ENCODE results near the gene BCL11A.

Gene BCL11A

DNA sequence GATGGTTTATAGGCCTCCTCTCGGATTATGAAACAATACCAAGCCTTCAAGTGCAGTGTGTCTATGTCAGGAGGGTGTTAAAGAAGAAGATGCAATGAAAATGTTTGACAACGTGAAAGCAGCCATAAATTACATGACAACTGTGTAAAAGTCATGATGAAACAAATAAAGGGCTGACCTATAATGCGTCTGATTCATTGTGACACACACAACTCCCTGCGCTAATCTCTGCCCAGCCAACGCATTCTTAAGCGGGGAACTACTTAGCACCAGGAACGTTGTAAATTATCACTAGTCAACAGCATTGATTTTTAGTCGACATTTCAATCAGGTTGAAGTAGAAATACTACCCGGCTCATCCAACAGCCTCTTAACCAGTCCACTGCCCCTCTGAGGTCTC is 26.8 kb downstream of the BCL11A start:
- no peak overlapping the region for H2BK5ac ChIP-seq (ENCODE audit: low read depth, low read length, poor library complexity, severe bottlenecking)
- peaks cover 21% of the 10 kb centered on the region for H3K4me1 ChIP-seq (ENCODE audit: control insufficient read depth, insufficient read depth, low read depth, low read length)
- WGBS, result 87% methylated on average over 9 of the region's 9 CpGs
- H3K23ac ChIP-seq (ENCODE audit: low read length in 2 of 2), result no peak overlapping the region
- no peak overlapping the region for H2AFZ ChIP-seq (ENCODE audit: low read depth, low read length)
- H3K14ac ChIP-seq (ENCODE audit: low read length in 2 of 2), result no peak overlapping the region
- H3K9ac ChIP-seq (ENCODE audit: low read length), result no peak overlapping the region
- H3K36me3 ChIP-seq (ENCODE audit: control insufficient read depth in 1 of 2, insufficient read depth in 2 of 2, low read depth in 1 of 2, low read length in 2 of 2), result peaks cover 0 to 7% of the 10 kb centered on the region in 2 experiments
- no peaks in the 10 kb centered on the region for H3K9me3 ChIP-seq (ENCODE audit: control insufficient read depth, low read length)
- no peak overlapping the region for H3K18ac ChIP-seq (ENCODE audit: low read depth in 1 of 2, low read length in 2 of 2)
- H3K27ac ChIP-seq (ENCODE audit: low read length, poor library complexity, severe bottlenecking), result no peak overlapping the region
- no peak overlapping the region for H3K4me2 ChIP-seq (ENCODE audit: low read length, poor library complexity, severe bottlenecking)
- H3K4ac ChIP-seq (ENCODE audit: low read depth in 1 of 2, low read length in 2 of 2), result no peak overlapping the region
- no peak overlapping the region for H2BK15ac ChIP-seq (ENCODE audit: low read depth, poor library complexity, severe bottlenecking)
- no peak overlapping the region for H4K8ac ChIP-seq (ENCODE audit: low read length)
- no peak overlapping the region for H3K4me3 ChIP-seq (ENCODE audit: insufficient read depth in 1 of 2, low read depth in 1 of 2, low read length in 2 of 2)
- peaks cover 0 to 41% of the 10 kb centered on the region in 2 experiments for H3K27me3 ChIP-seq (ENCODE audit: control insufficient read depth in 1 of 2, insufficient read depth in 1 of 2, low read length in 2 of 2)
- H2BK120ac ChIP-seq (ENCODE audit: low read depth, low read length), result no peak overlapping the region
- H3K79me1 ChIP-seq (replicated peaks; ENCODE audit: low read length, poor library complexity, severe bottlenecking), result peaks cover 34% of the 10 kb centered on the region
- DNase-seq, result no peak
- no peak overlapping the region for H2BK12ac ChIP-seq (ENCODE audit: low read length in 2 of 2)
- H4K91ac ChIP-seq (ENCODE audit: low read length), result no peak overlapping the region
- H2AK5ac ChIP-seq (ENCODE audit: low read length, severe bottlenecking), result no peak overlapping the region

DNA sequence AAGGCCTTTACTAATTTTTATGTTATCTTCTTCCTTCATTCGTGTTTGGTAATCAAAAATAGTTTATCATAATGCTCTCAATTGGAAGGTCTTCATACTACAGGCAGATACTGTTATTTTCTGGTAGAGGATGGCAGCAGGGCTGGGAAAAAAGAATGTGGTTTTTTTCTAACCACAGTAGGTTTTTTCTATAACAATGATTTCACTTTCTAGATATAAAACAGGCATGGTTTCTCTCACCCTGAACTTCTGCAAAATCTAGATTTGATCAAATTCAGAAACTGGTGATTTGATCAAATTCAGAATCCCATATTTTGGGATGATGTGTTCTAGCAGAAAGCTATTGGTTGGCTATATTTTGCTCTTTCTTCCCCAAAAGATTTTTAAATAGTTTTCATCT is 27.6 kb downstream of the BCL11A start:
- Histone ChIP-seq H2BK5ac (ENCODE audit: low read depth, low read length, poor library complexity, severe bottlenecking) (no peak overlapping the region), H3K4me2 (ENCODE audit: low read length, poor library complexity, severe bottlenecking) (no peak overlapping the region), H2AFZ (ENCODE audit: low read depth, low read length) (no peak overlapping the region), H4K8ac (ENCODE audit: low read length) (no peak overlapping the region), H2BK12ac (ENCODE audit: low read length in 2 of 2) (no peak overlapping the region), H3K79me1 (replicated peaks; ENCODE audit: low read length, poor library complexity, severe bottlenecking) (peaks cover 37% of the 10 kb centered on the region), H2AK5ac (ENCODE audit: low read length, severe bottlenecking) (no peak overlapping the region), H3K4me3 (ENCODE audit: insufficient read depth in 1 of 2, low read depth in 1 of 2, low read length in 2 of 2) (no peak overlapping the region), H3K18ac (ENCODE audit: low read depth in 1 of 2, low read length in 2 of 2) (no peak overlapping the region), H3K4me1 (ENCODE audit: control insufficient read depth, insufficient read depth, low read depth, low read length) (peaks cover 19% of the 10 kb centered on the region), H4K91ac (ENCODE audit: low read length) (no peak overlapping the region), H3K27ac (ENCODE audit: low read length, poor library complexity, severe bottlenecking) (no peak overlapping the region), H3K4ac (ENCODE audit: low read depth in 1 of 2, low read length in 2 of 2) (no peak overlapping the region), H3K9me3 (ENCODE audit: control insufficient read depth, low read length) (no peaks in the 10 kb centered on the region), H3K23ac (ENCODE audit: low read length in 2 of 2) (no peak overlapping the region), H3K14ac (ENCODE audit: low read length in 2 of 2) (no peak overlapping the region), H3K9ac (ENCODE audit: low read length) (no peak overlapping the region), H2BK120ac (ENCODE audit: low read depth, low read length) (no peak overlapping the region), H2BK15ac (ENCODE audit: low read depth, poor library complexity, severe bottlenecking) (no peak overlapping the region), H3K27me3 (ENCODE audit: control insufficient read depth in 1 of 2, insufficient read depth in 1 of 2, low read length in 2 of 2) (peaks cover 0 to 36% of the 10 kb centered on the region in 2 experiments), H3K36me3 (ENCODE audit: control insufficient read depth in 1 of 2, insufficient read depth in 2 of 2, low read depth in 1 of 2, low read length in 2 of 2) (peaks cover 0 to 7% of the 10 kb centered on the region in 2 experiments)
- no CpG with 5 or more reads among the region's 1 CpG for WGBS
- DNase-seq, result no peak

- DNase-seq, result no peak
- Histone ChIP-seq H2BK15ac (ENCODE audit: low read depth, poor library complexity, severe bottlenecking) (no peak overlapping the region), H4K91ac (ENCODE audit: low read length) (no peak overlapping the region), H3K27ac (ENCODE audit: low read length, poor library complexity, severe bottlenecking) (no peak overlapping the region), H2BK5ac (ENCODE audit: low read depth, low read length, poor library complexity, severe bottlenecking) (no peak overlapping the region), H3K4me1 (ENCODE audit: control insufficient read depth, insufficient read depth, low read depth, low read length) (peaks cover 15% of the 10 kb centered on the region), H3K4ac (ENCODE audit: low read depth in 1 of 2, low read length in 2 of 2) (no peak overlapping the region), H2BK120ac (ENCODE audit: low read depth, low read length) (no peak overlapping the region), H3K4me3 (ENCODE audit: insufficient read depth in 1 of 2, low read depth in 1 of 2, low read length in 2 of 2) (no peak overlapping the region), H3K9me3 (ENCODE audit: control insufficient read depth, low read length) (no peaks in the 10 kb centered on the region), H2AFZ (ENCODE audit: low read depth, low read length) (no peak overlapping the region), H3K36me3 (ENCODE audit: control insufficient read depth in 1 of 2, insufficient read depth in 2 of 2, low read depth in 1 of 2, low read length in 2 of 2) (peaks cover 0 to 7% of the 10 kb centered on the region in 2 experiments), H3K18ac (ENCODE audit: low read depth in 1 of 2, low read length in 2 of 2) (no peak overlapping the region), H3K4me2 (ENCODE audit: low read length, poor library complexity, severe bottlenecking) (no peak overlapping the region), H2BK12ac (ENCODE audit: low read length in 2 of 2) (no peak overlapping the region), H3K23ac (ENCODE audit: low read length in 2 of 2) (no peak overlapping the region), H3K79me1 (replicated peaks; ENCODE audit: low read length, poor library complexity, severe bottlenecking) (peaks cover 40% of the 10 kb centered on the region), H3K27me3 (ENCODE audit: control insufficient read depth in 1 of 2, insufficient read depth in 1 of 2, low read length in 2 of 2) (peaks cover 0 to 26% of the 10 kb centered on the region in 2 experiments), H3K9ac (ENCODE audit: low read length) (no peak overlapping the region), H2AK5ac (ENCODE audit: low read length, severe bottlenecking) (no peak overlapping the region), H4K8ac (ENCODE audit: low read length) (no peak overlapping the region), H3K14ac (ENCODE audit: low read length in 2 of 2) (no peak overlapping the region)
- 89% methylated on average over 2 of the region's 4 CpGs for WGBS
These were observed 28.6 kb downstream of the BCL11A start for GRCh38 chr2:60524874-60525273.

DNA sequence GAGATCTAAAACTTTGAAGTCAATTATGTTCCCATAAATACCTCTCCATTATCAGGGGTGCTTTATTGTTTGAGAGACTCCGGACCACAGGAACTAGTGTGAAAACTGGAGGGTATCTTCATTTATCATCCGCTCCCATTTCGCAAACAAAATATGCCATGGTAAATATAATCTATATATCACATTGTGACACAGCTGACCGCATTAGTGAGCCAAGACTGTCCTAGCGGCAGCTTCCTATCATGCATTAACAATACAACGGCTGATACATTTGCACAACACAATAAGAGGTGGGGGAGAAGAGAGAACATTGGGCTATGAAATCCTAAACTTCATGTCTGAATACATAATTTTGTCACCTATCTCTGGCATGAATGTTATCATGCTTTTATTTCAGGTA is 29.5 kb downstream of the BCL11A start:
- peaks cover 0 to 7% of the 10 kb centered on the region in 2 experiments for H3K36me3 ChIP-seq (ENCODE audit: control insufficient read depth in 1 of 2, insufficient read depth in 2 of 2, low read depth in 1 of 2, low read length in 2 of 2)
- H2BK120ac ChIP-seq (ENCODE audit: low read depth, low read length), result no peak overlapping the region
- no peak overlapping the region for H3K23ac ChIP-seq (ENCODE audit: low read length in 2 of 2)
- no peak overlapping the region for H2BK15ac ChIP-seq (ENCODE audit: low read depth, poor library complexity, severe bottlenecking)
- H2BK5ac ChIP-seq (ENCODE audit: low read depth, low read length, poor library complexity, severe bottlenecking), result no peak overlapping the region
- H3K27ac ChIP-seq (ENCODE audit: low read length, poor library complexity, severe bottlenecking), result no peak overlapping the region
- no peak overlapping the region for H4K91ac ChIP-seq (ENCODE audit: low read length)
- DNase-seq, result no peak
- no peak overlapping the region for H2BK12ac ChIP-seq (ENCODE audit: low read length in 2 of 2)
- no peak overlapping the region for H3K4me2 ChIP-seq (ENCODE audit: low read length, poor library complexity, severe bottlenecking)
- H3K4me3 ChIP-seq (ENCODE audit: insufficient read depth in 1 of 2, low read depth in 1 of 2, low read length in 2 of 2), result no peak overlapping the region
- whole genome bisulfite sequencing, result 95% methylated on average over 4 of the region's 6 CpGs
- H3K9ac ChIP-seq (ENCODE audit: low read length), result no peak overlapping the region
- no peaks in the 10 kb centered on the region for H3K9me3 ChIP-seq (ENCODE audit: control insufficient read depth, low read length)
- no peak overlapping the region for H3K4ac ChIP-seq (ENCODE audit: low read depth in 1 of 2, low read length in 2 of 2)
- no peak overlapping the region for H2AFZ ChIP-seq (ENCODE audit: low read depth, low read length)
- no peak overlapping the region for H4K8ac ChIP-seq (ENCODE audit: low read length)
- H3K14ac ChIP-seq (ENCODE audit: low read length in 2 of 2), result no peak overlapping the region
- peaks cover 0 to 18% of the 10 kb centered on the region in 2 experiments for H3K27me3 ChIP-seq (ENCODE audit: control insufficient read depth in 1 of 2, insufficient read depth in 1 of 2, low read length in 2 of 2)
- H2AK5ac ChIP-seq (ENCODE audit: low read length, severe bottlenecking), result no peak overlapping the region
- peaks cover 38% of the 10 kb centered on the region for H3K79me1 ChIP-seq (replicated peaks; ENCODE audit: low read length, poor library complexity, severe bottlenecking)
- peaks cover 12% of the 10 kb centered on the region for H3K4me1 ChIP-seq (ENCODE audit: control insufficient read depth, insufficient read depth, low read depth, low read length)
- H3K18ac ChIP-seq (ENCODE audit: low read depth in 1 of 2, low read length in 2 of 2), result no peak overlapping the region

All from mesenchymal stem cell (in vitro differentiated cells and primary cell).